Thoracic aorta (tissue), 2 donors: ENCODE measurements around the gene SPINT2. TPM values are rescaled to one million over a fixed set of nuclear protein-coding genes. Genes with fewer than 3 reads are reported as not detected.

Experiments used
- ATAC-seq: fragments of 150-250 bp; one replicate; pipeline ENCODE4 v1.8.0; 2017; ENCODE audit warnings: low read depth; ENCODE audit not compliant: insufficient number of reproducible peaks, low FRiP score
- DNase-seq: peaks from one replicate; pipeline ENCODE4 v3.0.0-alpha.2; 2020; ENCODE audit warnings: low spot score
- H3K27ac ChIP-seq, 2 donors: fragments of 200-600 bp; sonication (generic); 1 replicate in 1 of 2; 2 replicates in 1 of 2; pipeline ENCODE4 v1.5.1; 2016; ENCODE audit warnings: mild to moderate bottlenecking in 2 of 2, moderate library complexity in 2 of 2
- H3K27me3 ChIP-seq: fragments of 200-600 bp; sonication (generic); replicated peaks from 2 replicates; pipeline ENCODE4 v1.6.0; 2016; ENCODE audit warnings: mild to moderate bottlenecking; ENCODE audit not compliant: insufficient read depth
- H3K36me3 ChIP-seq: fragments of 200-600 bp; sonication (generic); one replicate; pipeline ENCODE4 v1.5.1; 2016
- H3K4me1 ChIP-seq, 2 donors: fragments of 200-600 bp; sonication (generic); 1 replicate in 1 of 2; 2 replicates in 1 of 2; pipeline versions ENCODE4 v1.5.1 to v1.6.0; 2016; ENCODE audit warnings: low read depth in 2 of 2, mild to moderate bottlenecking in 1 of 2; ENCODE audit not compliant: control insufficient read depth in 1 of 2
- H3K4me3 ChIP-seq: fragments of 200-600 bp; sonication (generic); 2 replicates; pipeline ENCODE4 v1.5.1; 2016; ENCODE audit warnings: mild to moderate bottlenecking
- H3K9me3 ChIP-seq: fragments of 200-600 bp; sonication (generic); 2 replicates; pipeline ENCODE4 v1.5.1; 2016
- total RNA-seq, 2 donors: library from RNA; depleted of rRNA; stranded (reverse); fragments of >200 nt; gene quantifications; one replicate each; pipeline versions ENCODE4 v1.1.0 to v1.2.3, GENCODE V29; 2016
- TF ChIP-seq, protein P1 (sequence below): fragments of 200-600 bp; sonication (generic); IDR thresholded peaks from one replicate; pipeline ENCODE4 v1.5.1; 2019; ENCODE audit warnings: antibody characterized with exemption

SPINT2 gene
- total RNA-seq, 2 donors from 2014 or later = 218 to 480 TPM

GRCh38 chr19:38304352-38304865 lies 40.0 kb downstream of the SPINT2 start:
- no peak for ATAC-seq
- no peak for DNase-seq
- Histone ChIP-seq H3K36me3 (peaks cover 21% of the 10 kb centered on the region), H3K4me3 (no peak overlapping the region), H3K27me3 (no peaks in the 10 kb centered on the region), H3K27ac (no peak overlapping the region), H3K9me3 (no peaks in the 10 kb centered on the region), H3K4me1 (peaks cover 1 to 2% of the 10 kb centered on the region in 2 donors)
- TF ChIP-seq, protein P1, sequence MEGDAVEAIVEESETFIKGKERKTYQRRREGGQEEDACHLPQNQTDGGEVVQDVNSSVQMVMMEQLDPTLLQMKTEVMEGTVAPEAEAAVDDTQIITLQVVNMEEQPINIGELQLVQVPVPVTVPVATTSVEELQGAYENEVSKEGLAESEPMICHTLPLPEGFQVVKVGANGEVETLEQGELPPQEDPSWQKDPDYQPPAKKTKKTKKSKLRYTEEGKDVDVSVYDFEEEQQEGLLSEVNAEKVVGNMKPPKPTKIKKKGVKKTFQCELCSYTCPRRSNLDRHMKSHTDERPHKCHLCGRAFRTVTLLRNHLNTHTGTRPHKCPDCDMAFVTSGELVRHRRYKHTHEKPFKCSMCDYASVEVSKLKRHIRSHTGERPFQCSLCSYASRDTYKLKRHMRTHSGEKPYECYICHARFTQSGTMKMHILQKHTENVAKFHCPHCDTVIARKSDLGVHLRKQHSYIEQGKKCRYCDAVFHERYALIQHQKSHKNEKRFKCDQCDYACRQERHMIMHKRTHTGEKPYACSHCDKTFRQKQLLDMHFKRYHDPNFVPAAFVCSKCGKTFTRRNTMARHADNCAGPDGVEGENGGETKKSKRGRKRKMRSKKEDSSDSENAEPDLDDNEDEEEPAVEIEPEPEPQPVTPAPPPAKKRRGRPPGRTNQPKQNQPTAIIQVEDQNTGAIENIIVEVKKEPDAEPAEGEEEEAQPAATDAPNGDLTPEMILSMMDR = no peak

DNA sequence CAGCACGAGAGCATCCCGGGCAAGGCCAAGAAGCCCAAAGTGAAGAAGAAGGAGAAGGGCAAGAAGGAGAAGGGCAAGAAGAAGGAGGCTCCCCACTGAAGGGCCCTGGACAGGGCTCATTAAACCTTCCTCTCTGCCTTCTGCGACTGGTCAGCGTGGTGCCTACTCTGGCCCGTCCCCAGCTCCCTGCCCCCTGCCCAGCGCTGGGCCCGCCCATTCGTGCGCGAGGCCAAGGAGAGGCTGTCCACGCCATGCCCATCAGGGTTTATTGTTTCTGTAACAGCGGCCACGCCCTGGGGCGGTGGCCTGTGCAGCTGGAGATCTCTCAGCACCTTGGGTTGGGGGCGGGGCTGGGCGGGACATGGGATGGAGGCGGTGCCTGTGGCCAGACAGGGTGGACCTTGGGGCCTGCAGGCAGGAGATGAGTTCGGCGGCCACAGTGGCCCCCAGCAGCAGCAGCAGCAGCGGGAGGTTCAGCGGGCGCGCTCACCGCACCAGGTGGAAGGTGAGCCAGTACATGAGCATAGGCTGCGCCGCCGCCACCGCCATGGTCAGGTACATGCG lies 40.6 kb downstream of the SPINT2 start:
- no peaks in the 10 kb centered on the region for H3K27me3 ChIP-seq
- H3K4me3 ChIP-seq = no peak overlapping the region
- H3K27ac ChIP-seq = no peak overlapping the region
- H3K4me1 ChIP-seq = no peaks in the 10 kb centered on the region
- no peak for ATAC-seq
- peaks cover 21% of the 10 kb centered on the region for H3K36me3 ChIP-seq
- TF ChIP-seq, protein P1 = no peak
- H3K9me3 ChIP-seq = no peaks in the 10 kb centered on the region
- no peak for DNase-seq

GRCh38 chr19:38306236-38306635 lies 41.9 kb downstream of the SPINT2 start:
- no peaks in the 10 kb centered on the region for H3K4me1 ChIP-seq
- ATAC-seq (no peak), DNase-seq (no peak)
- no peaks in the 10 kb centered on the region for H3K27me3 ChIP-seq
- H3K27ac ChIP-seq = no peak overlapping the region
- H3K9me3 ChIP-seq = no peaks in the 10 kb centered on the region
- TF ChIP-seq, protein P1 = no peak
- H3K4me3 ChIP-seq = no peak overlapping the region
- H3K36me3 ChIP-seq = peaks cover 21% of the 10 kb centered on the region

DNA sequence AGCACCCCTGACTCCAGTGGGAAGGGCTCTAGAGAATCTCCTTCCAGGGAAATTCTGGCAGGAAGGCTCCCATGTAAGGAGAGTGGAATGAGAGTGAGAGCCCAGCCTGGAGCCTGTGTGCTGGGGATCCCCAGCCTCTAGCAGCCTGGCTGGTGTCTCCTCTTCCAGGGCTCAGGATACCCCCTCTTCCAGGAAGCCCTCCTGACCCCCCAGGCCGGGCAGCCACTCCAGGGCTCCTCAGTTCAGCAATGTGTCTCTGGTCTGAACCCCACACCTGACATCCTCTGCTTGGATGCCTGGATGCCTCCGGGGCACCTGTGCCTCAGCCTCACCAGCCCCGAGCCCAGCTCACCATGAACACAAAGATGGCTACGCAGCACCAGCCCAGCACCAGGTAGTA lies 42.7 kb downstream of the SPINT2 start:
- H3K9me3 ChIP-seq = no peaks in the 10 kb centered on the region
- ATAC-seq = no peak
- peaks cover 21% of the 10 kb centered on the region for H3K36me3 ChIP-seq

DNA sequence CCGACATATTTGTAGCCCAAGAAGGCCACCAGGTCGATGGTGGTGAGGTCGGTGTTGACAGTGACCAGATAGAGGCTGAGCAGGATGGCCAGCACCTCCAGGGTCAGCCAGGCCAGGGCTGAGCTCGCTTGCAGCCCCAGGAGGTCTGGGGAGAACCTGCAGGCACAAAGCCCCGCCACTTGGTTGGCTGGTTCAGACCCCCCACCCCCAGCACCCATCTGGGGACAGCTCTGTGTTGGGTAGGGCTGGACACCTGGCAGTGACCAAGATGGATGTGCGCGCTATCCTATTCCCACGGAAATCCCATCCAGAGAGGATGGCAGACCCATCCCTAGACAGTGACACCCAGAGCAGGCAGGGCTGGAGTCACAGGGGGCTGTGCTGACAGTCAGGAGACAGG lies 43.2 kb downstream of the SPINT2 start:
- no peak for DNase-seq
- ATAC-seq = no peak
- H3K4me3 ChIP-seq = no peak overlapping the region
- H3K4me1 ChIP-seq = no peaks in the 10 kb centered on the region
- H3K36me3 ChIP-seq = peaks cover 21% of the 10 kb centered on the region
- TF ChIP-seq, protein P1 = no peak
- H3K27ac ChIP-seq = no peak overlapping the region
- H3K27me3 ChIP-seq = no peaks in the 10 kb centered on the region
- H3K9me3 ChIP-seq = no peaks in the 10 kb centered on the region

More for the DNA sequence above, 42.7 kb downstream of the SPINT2 start:
- Histone ChIP-seq H3K4me3 (no peak overlapping the region), H3K4me1 (no peaks in the 10 kb centered on the region), H3K27me3 (no peaks in the 10 kb centered on the region), H3K27ac (no peak overlapping the region)
- TF ChIP-seq, protein P1 = no peak
- DNase-seq = no peak
